Naive thymus-derived CD4-positive, alpha-beta T cell (primary cell): Measurements from ENCODE around the gene FXN. TPM values are rescaled to one million over a fixed set of nuclear protein-coding genes. Genes with fewer than 3 reads are reported as not detected.

Source experiments
- ATAC-seq: fragments of 150-1000 bp; cut with Tn5 transposase; 2 replicates; pipeline ENCODE4 v1.10.0; 2021; ENCODE audit warnings: mild to moderate bottlenecking, moderate library complexity
- CTCF ChIA-PET: fragments of 350-600 bp; sonication (Branson Sonifier 250); formaldehyde crosslinking; loops from one replicate; lab custom pipeline; 2021; ENCODE audit warnings: antibody characterized with exemption; lab: Charles Lee
- POLR2A ChIA-PET: fragments of 350-600 bp; sonication (Branson Sonifier 250); formaldehyde crosslinking; loops from one replicate; lab custom pipeline; 2021; ENCODE audit warnings: antibody characterized with exemption, inconsistent platforms; lab: Charles Lee
- DNase-seq, 9 donors: peaks; one replicate each; pipeline versions ENCODE4 v3.0.0 to v3.0.0-alpha.2; 2020 to 2022; ENCODE audit warnings: mixed read lengths in 1 of 9
- H3K27ac ChIP-seq: one replicate; pipeline ENCODE4 v1.7.0; 2013; ENCODE audit warnings: mild to moderate bottlenecking, low read depth, low read length, moderate library complexity
- H3K27me3 ChIP-seq, 2 donors: one replicate each; pipeline ENCODE4 v1.7.0; 2013; ENCODE audit warnings: low read length in 2 of 2, mild to moderate bottlenecking in 2 of 2, moderate library complexity in 2 of 2; ENCODE audit not compliant: control insufficient read depth in 2 of 2, insufficient read depth in 2 of 2
- H3K36me3 ChIP-seq, 3 experiments: 1 replicate in 2 of 3; 2 replicates in 1 of 3; pipeline ENCODE4 v1.7.0; 2013; ENCODE audit warnings: low read length in 3 of 3, mild to moderate bottlenecking in 3 of 3, moderate library complexity in 1 of 3; ENCODE audit not compliant: insufficient read depth in 3 of 3, control insufficient read depth in 2 of 3
- H3K4me1 ChIP-seq, 2 donors: one replicate each; pipeline ENCODE4 v1.7.0; 2013; ENCODE audit warnings: low read length in 2 of 2, mild to moderate bottlenecking in 2 of 2, moderate library complexity in 1 of 2; ENCODE audit not compliant: control insufficient read depth in 2 of 2, insufficient read depth in 2 of 2
- H3K4me3 ChIP-seq: 2 replicates; pipeline ENCODE4 v1.7.0; 2013; ENCODE audit warnings: mild to moderate bottlenecking, low read length
- H3K9me3 ChIP-seq, 3 experiments: 1 replicate in 2 of 3; 2 replicates in 1 of 3; pipeline ENCODE4 v1.7.0; 2013; ENCODE audit warnings: low read length in 3 of 3; ENCODE audit not compliant: control insufficient read depth in 2 of 3
- H3K27ac Mint-ChIP-seq, 9 donors: one replicate each; pipeline ENCODE4 v1.8.0; 2020 to 2022; ENCODE audit warnings: mixed read lengths in 9 of 9, mild to moderate bottlenecking in 8 of 9, moderate library complexity in 5 of 9, inconsistent platforms in 2 of 9
- H3K27me3 Mint-ChIP-seq, 5 donors: one replicate each; pipeline ENCODE4 v1.8.0; 2021 to 2022; ENCODE audit warnings: mixed read lengths in 5 of 5, mild to moderate bottlenecking in 1 of 5
- H3K36me3 Mint-ChIP-seq, 5 donors: one replicate each; pipeline ENCODE4 v1.8.0; 2020 to 2022; ENCODE audit warnings: mixed read lengths in 5 of 5, mild to moderate bottlenecking in 3 of 5, inconsistent platforms in 1 of 5
- H3K4me1 Mint-ChIP-seq, 7 donors: one replicate each; pipeline ENCODE4 v1.8.0; 2020 to 2022; ENCODE audit warnings: mixed read lengths in 7 of 7, mild to moderate bottlenecking in 3 of 7, inconsistent platforms in 1 of 7
- H3K4me3 Mint-ChIP-seq, 10 donors: one replicate each; pipeline ENCODE4 v1.8.0; 2020 to 2022; ENCODE audit warnings: mild to moderate bottlenecking in 10 of 10, mixed read lengths in 10 of 10, moderate library complexity in 6 of 10, inconsistent platforms in 2 of 10
- H3K9me3 Mint-ChIP-seq, 11 donors: one replicate each; pipeline ENCODE4 v1.8.0; 2020 to 2022; ENCODE audit warnings: mixed read lengths in 11 of 11, mild to moderate bottlenecking in 4 of 11, inconsistent platforms in 1 of 11, moderate library complexity in 1 of 11
- intact Hi-C, 2 donors: fragments of 100-400 bp; cut with micrococcal nuclease; formaldehyde crosslinking; loops; one replicate each; pipeline ENCODE4 v1.15.1; 2023
- polyA plus RNA-seq, 2 donors: library from polyadenylated mRNA; unstranded; fragments of 300-500 nt; fragmentation: Illumina TruSeq; gene quantifications; one replicate each; pipeline ENCODE4 v1.2.3, GENCODE V29; 2021
- total RNA-seq, 6 experiments: library from RNA in 5 of 6; stranded (reverse) in 5 of 6; gene quantifications; 1 replicate in 5 of 6; 2 replicates in 1 of 6; pipeline ENCODE4 v1.2.3 and lab custom pipeline; 2021 to 2026

Gene FXN
- total and polyA plus RNA-seq, 7 experiments from 2014 or later: 16.7 to 84.7 (median 20.0) TPM

- Histone ChIP-seq H3K4me1 (peaks cover 9 to 37% of the 10 kb centered on the region in 2 donors), H3K27ac (no peak overlapping the region), H3K27me3 (no peaks in the 10 kb centered on the region), H3K4me3 (no peak overlapping the region), H3K9me3 (no peaks in the 10 kb centered on the region), H3K36me3 (no peaks in the 10 kb centered on the region)
- POLR2A ChIA-PET: interaction anchor here (1.2 to 1.6 kb wide), 2 partner anchors 9 to 11 kb away, joined by 3 read pairs; no protein-coding TSS in a partner anchor
- CTCF ChIA-PET: interaction anchor here (1.0 kb wide), 1 partner anchor 17 kb away, joined by 3 read pairs; no protein-coding TSS in a partner anchor
- peaks cover 31 to 78% (median 57%) of the 10 kb centered on the region in 7 donors for H3K4me1 Mint-ChIP-seq
- DNase-seq (no peak), ATAC-seq (no peak)
- intact Hi-C loops: loop anchor here (2.0 to 5.0 kb wide), 6 partner anchors 52 to 322 kb away; partner anchors contain the start of gene PIP5K1B (in 1 of the 2)
- H3K27ac Mint-ChIP-seq: peak overlapping the region in 6 of 9 donors; percentile 34 to 78 (median 56)
- H3K36me3 Mint-ChIP-seq: peaks cover 0 to 11% (median 0%) of the 10 kb centered on the region in 5 donors
- H3K27me3 Mint-ChIP-seq: peaks cover 0 to 3% (median 0%) of the 10 kb centered on the region in 5 donors
- peaks cover 0 to 9% (median 2%) of the 10 kb centered on the region in 11 donors for H3K9me3 Mint-ChIP-seq
- peak overlapping the region in 9 of 10 donors; percentile 10 to 83 (median 45) for H3K4me3 Mint-ChIP-seq
Measured at GRCh38 chr9:69029535-69029934, 6.0 kb upstream of the FXN start.

- Mint-ChIP-seq H3K27ac (peak overlapping the region in 8 of 9 donors; percentile 3 to 83 (median 39)), H3K9me3 (peaks cover 0 to 9% (median 2%) of the 10 kb centered on the region in 11 donors), H3K4me1 (peaks cover 31 to 86% (median 62%) of the 10 kb centered on the region in 7 donors), H3K27me3 (no peaks in the 10 kb centered on the region), H3K36me3 (peaks cover 0 to 11% (median 0%) of the 10 kb centered on the region in 5 donors), H3K4me3 (peak overlapping the region in 2 of 10 donors; percentile 19 to 83)
- no peak for DNase-seq
- intact Hi-C loops: loop anchor here in 1 of 2 donors (10.0 kb wide), 1 partner anchor 1224 kb away; the partner anchor contains the start of gene SMC5
- POLR2A ChIA-PET: interaction anchor here (0.7 kb wide), 1 partner anchor 99 kb away, joined by 3 read pairs; no protein-coding TSS in a partner anchor
- Histone ChIP-seq H3K4me3 (no peak overlapping the region), H3K36me3 (no peaks in the 10 kb centered on the region), H3K27ac (no peak overlapping the region), H3K9me3 (no peaks in the 10 kb centered on the region), H3K4me1 (peaks cover 13 to 42% of the 10 kb centered on the region in 2 donors), H3K27me3 (no peaks in the 10 kb centered on the region)
- CTCF ChIA-PET: interaction anchor here (0.6 to 1.5 kb wide), 3 partner anchors 11 to 45 kb away, joined by 3 to 6 read pairs (median 4); no protein-coding TSS in a partner anchor
- no peak for ATAC-seq
Measured at GRCh38 chr9:69030851-69031645, 4.5 kb upstream of the FXN start.

- Mint-ChIP-seq H3K4me3 (peak overlapping the region in 7 of 10 donors; percentile 38 to 97 (median 75)), H3K27me3 (no peaks in the 10 kb centered on the region), H3K9me3 (peaks cover 0 to 9% (median 2%) of the 10 kb centered on the region in 11 donors), H3K36me3 (peaks cover 0 to 12% (median 0%) of the 10 kb centered on the region in 5 donors), H3K27ac (peak overlapping the region in 3 of 9 donors; percentile 17 to 59 (median 29)), H3K4me1 (peaks cover 27 to 78% (median 53%) of the 10 kb centered on the region in 7 donors)
- POLR2A ChIA-PET: interaction anchor here (0.6 to 1.0 kb wide), 3 partner anchors 9 to 466 kb away, joined by 3 read pairs; no protein-coding TSS in a partner anchor
- Histone ChIP-seq H3K27me3 (no peaks in the 10 kb centered on the region), H3K4me3 (no peak overlapping the region), H3K27ac (no peak overlapping the region), H3K4me1 (peaks cover 11 to 29% of the 10 kb centered on the region in 2 donors), H3K9me3 (no peaks in the 10 kb centered on the region), H3K36me3 (no peaks in the 10 kb centered on the region)
- CTCF ChIA-PET: interaction anchor here (0.6 to 3.5 kb wide), 6 partner anchors 10 to 189 kb away, joined by 4 to 23 read pairs (median 6); no protein-coding TSS in a partner anchor
- intact Hi-C loops: loop anchor here in 1 of 2 donors (10.0 kb wide), 1 partner anchor 1221 kb away; the partner anchor contains the start of gene SMC5
- ATAC-seq (no peak), DNase-seq (no peak)
Measured at GRCh38 chr9:69034071-69034470, 1.5 kb upstream of the FXN start.

- intact Hi-C loops: loop anchor here (1.0 to 10.0 kb wide), 8 partner anchors 8 to 1221 kb away; partner anchors contain the start of genes SMC5 (in 2 of the 2) and TJP2 (in 1 of the 2)
- no peaks in the 10 kb centered on the region for H3K27me3 Mint-ChIP-seq
- Histone ChIP-seq H3K4me3 (peak overlapping the region; percentile 72), H3K9me3 (no peaks in the 10 kb centered on the region), H3K27ac (peak overlapping the region; percentile 73), H3K4me1 (peaks cover 9 to 12% of the 10 kb centered on the region in 2 donors), H3K27me3 (no peaks in the 10 kb centered on the region), H3K36me3 (peaks cover 0 to 5% (median 0%) of the 10 kb centered on the region in 3 experiments)
- POLR2A ChIA-PET: interaction anchor here (0.5 to 1.8 kb wide), 6 partner anchors 8 to 1405 kb away, joined by 3 to 7 read pairs (median 4); no protein-coding TSS in a partner anchor
- ATAC-seq: peak; percentile 29
- DNase-seq: peak in 2 of 9 donors; percentile 16 to 35
- no peaks in the 10 kb centered on the region for H3K9me3 Mint-ChIP-seq
- H3K27ac Mint-ChIP-seq: peak overlapping the region; percentile 88 to 95 (median 91)
- H3K36me3 Mint-ChIP-seq: peaks cover 2 to 6% (median 4%) of the 10 kb centered on the region in 5 donors
- CTCF ChIA-PET: interaction anchor here (0.6 to 3.5 kb wide), 9 partner anchors 9 to 440 kb away, joined by 3 to 23 read pairs (median 4); no protein-coding TSS in a partner anchor
- H3K4me3 Mint-ChIP-seq: peak overlapping the region; percentile 91 to 99 (median 97)
- H3K4me1 Mint-ChIP-seq: peaks cover 13 to 72% (median 37%) of the 10 kb centered on the region in 7 donors
Measured at GRCh38 chr9:69036309-69036708, 757 bp downstream of the FXN start.

- Histone ChIP-seq H3K27me3 (no peaks in the 10 kb centered on the region), H3K36me3 (peaks cover 0 to 5% (median 0%) of the 10 kb centered on the region in 3 experiments), H3K4me3 (peak overlapping the region; percentile 72), H3K27ac (peak overlapping the region; percentile 73), H3K4me1 (peaks cover 9 to 12% of the 10 kb centered on the region in 2 donors), H3K9me3 (no peaks in the 10 kb centered on the region)
- ChIA-PET CTCF (interaction anchor here (0.6 to 3.5 kb wide), 7 partner anchors 13 to 441 kb away, joined by 3 to 23 read pairs (median 4); no protein-coding TSS in a partner anchor), POLR2A (interaction anchor here (0.9 to 2.1 kb wide), 5 partner anchors 8 to 17 kb away, joined by 3 to 7 read pairs (median 7); no protein-coding TSS in a partner anchor)
- intact Hi-C loops: loop anchor here (1.0 to 10.0 kb wide), 8 partner anchors 8 to 1221 kb away; partner anchors contain the start of genes SMC5 (in 2 of the 2) and TJP2 (in 1 of the 2)
- peak overlapping the region; percentile 91 to 99 (median 97) for H3K4me3 Mint-ChIP-seq
- DNase-seq (no peak), ATAC-seq (no peak)
- peaks cover 2 to 6% (median 4%) of the 10 kb centered on the region in 5 donors for H3K36me3 Mint-ChIP-seq
- H3K4me1 Mint-ChIP-seq: peaks cover 13 to 69% (median 33%) of the 10 kb centered on the region in 7 donors
- H3K9me3 Mint-ChIP-seq: no peaks in the 10 kb centered on the region
- H3K27me3 Mint-ChIP-seq: no peaks in the 10 kb centered on the region
- H3K27ac Mint-ChIP-seq: peak overlapping the region; percentile 88 to 95 (median 91)
Measured at GRCh38 chr9:69036799-69037198, 1.2 kb downstream of the FXN start.
